H1 (cell line): ENCODE results near the gene ADARB2. TPM values are rescaled to one million over a fixed set of nuclear protein-coding genes. Genes with fewer than 3 reads are reported as not detected.

Experiments used
- CTCF ChIA-PET: fragments of 300-600 bp; sonication (Branson Sonifier 250); formaldehyde crosslinking; loops from one replicate; lab custom pipeline; 2021; ENCODE audit not compliant: partially characterized antibody; lab: Charles Lee
- POLR2A ChIA-PET: fragments of 300-600 bp; sonication (Branson Sonifier 250); formaldehyde crosslinking; loops from one replicate; lab custom pipeline; 2021; ENCODE audit warnings: inconsistent platforms; ENCODE audit not compliant: partially characterized antibody; lab: Charles Lee
- DNase-seq, 2 experiments: peaks; one replicate each; pipeline versions ENCODE4 v3.0.0 to v3.0.0-alpha.2; 2010 to 2022; ENCODE audit warnings: low spot score in 2 of 2, low read depth in 1 of 2, mixed read lengths in 1 of 2
- FAIRE-seq: peaks from 2 replicates; lab custom pipeline; 2011; peaks lifted over from hg19 to GRCh38; lab: Jason Lieb, UNC
- H2AFZ ChIP-seq: 2 replicates; pipeline ENCODE4 v1.8.1; 2012; ENCODE audit warnings: low read length, inconsistent platforms
- H2AK5ac ChIP-seq: 2 replicates; pipeline ENCODE4 v1.6.1; 2013; ENCODE audit warnings: low read depth, low read length
- H2BK120ac ChIP-seq: replicated peaks from 2 replicates; pipeline ENCODE3; 2013; ENCODE audit warnings: low read depth, low read length, inconsistent platforms
- H2BK12ac ChIP-seq: 2 replicates; pipeline ENCODE4 v1.6.1; 2013; ENCODE audit warnings: low read depth, low read length
- H2BK15ac ChIP-seq: 2 replicates; pipeline ENCODE4 v1.6.1; 2013; ENCODE audit warnings: low read length
- H2BK20ac ChIP-seq: 2 replicates; pipeline ENCODE4 v1.6.1; 2013; ENCODE audit warnings: low read length
- H2BK5ac ChIP-seq: 2 replicates; pipeline ENCODE4 v1.6.1; 2013; ENCODE audit warnings: low read depth, low read length
- H3K14ac ChIP-seq: 2 replicates; pipeline ENCODE4 v1.6.1; 2013; ENCODE audit warnings: inconsistent platforms; ENCODE audit not compliant: insufficient read length
- H3K18ac ChIP-seq: 2 replicates; pipeline ENCODE4 v1.6.1; 2013; ENCODE audit warnings: low read length; ENCODE audit errors: extremely low read depth
- H3K23ac ChIP-seq: 2 replicates; pipeline ENCODE4 v1.6.1; 2013; ENCODE audit warnings: inconsistent platforms; ENCODE audit not compliant: insufficient read length
- H3K23me2 ChIP-seq: 2 replicates; pipeline ENCODE4 v1.6.1; 2013; ENCODE audit warnings: low read depth, low read length
- H3K27ac ChIP-seq: 2 replicates; pipeline ENCODE4 v1.6.1; 2011; ENCODE audit warnings: low read depth, low read length, inconsistent platforms
- H3K27me3 ChIP-seq, 4 experiments: replicated peaks in 1 of 4; 1 replicate in 1 of 4; 2 replicates in 3 of 4; pipeline versions ENCODE4 v1.6.1 to v1.8.1; 2011 to 2013; ENCODE audit warnings: low read length in 3 of 4, mild to moderate bottlenecking in 3 of 4, inconsistent platforms in 2 of 4, mixed read lengths in 2 of 4, moderate library complexity in 1 of 4; ENCODE audit not compliant: control insufficient read depth in 3 of 4, insufficient read depth in 3 of 4; ENCODE audit errors: extremely low read depth in 1 of 4
- H3K36me3 ChIP-seq, 4 experiments: 2 replicates each; pipeline versions ENCODE4 v1.6.1 to v1.8.1; 2011 to 2013; ENCODE audit warnings: mild to moderate bottlenecking in 4 of 4, low read length in 3 of 4, moderate library complexity in 2 of 4, control low read depth in 1 of 4, inconsistent platforms in 1 of 4; ENCODE audit not compliant: insufficient read depth in 4 of 4, control insufficient read depth in 2 of 4
- H3K4ac ChIP-seq: replicated peaks from 2 replicates; pipeline ENCODE3; 2013; ENCODE audit warnings: low read length, low read depth, mixed read lengths, inconsistent platforms; ENCODE audit not compliant: insufficient read length
- H3K4me1 ChIP-seq, 4 experiments: replicated peaks in 1 of 4; 1 replicate in 1 of 4; 2 replicates in 3 of 4; pipeline versions ENCODE4 v1.6.1 to v1.8.1; 2011 to 2013; ENCODE audit warnings: low read length in 3 of 4, inconsistent platforms in 2 of 4, mixed read lengths in 1 of 4; ENCODE audit not compliant: insufficient read depth in 4 of 4, control insufficient read depth in 3 of 4
- H3K4me2 ChIP-seq, 2 experiments: 2 replicates each; pipeline versions ENCODE4 v1.6.1 to v1.8.1; 2011 to 2013; ENCODE audit warnings: low read depth in 2 of 2, low read length in 2 of 2, control low read depth in 1 of 2, inconsistent platforms in 1 of 2, mild to moderate bottlenecking in 1 of 2; ENCODE audit not compliant: insufficient read depth in 1 of 2
- H3K4me3 ChIP-seq, 4 experiments: fragments of 200-600, 300-600 bp in 1 of 4; sonication (generic), shearing (Covaris generic), sonication (Bioruptor Twin) in 1 of 4; 2 replicates each; pipeline versions ENCODE4 v1.5.1 to v1.8.1; 2011 to 2016; ENCODE audit warnings: low read length in 4 of 4, low read depth in 3 of 4, control low read depth in 2 of 4, inconsistent platforms in 2 of 4, mild to moderate bottlenecking in 2 of 4, mixed read lengths in 1 of 4, moderate library complexity in 1 of 4; ENCODE audit not compliant: insufficient read depth in 2 of 4; ENCODE audit errors: extremely low read depth in 1 of 4
- H3K56ac ChIP-seq: replicated peaks from 2 replicates; pipeline ENCODE3; 2013; ENCODE audit warnings: low read depth, mild to moderate bottlenecking, mixed read lengths, low read length, inconsistent platforms; ENCODE audit not compliant: insufficient read length
- H3K79me1 ChIP-seq: 2 replicates; pipeline ENCODE4 v1.6.1; 2013; ENCODE audit warnings: low read depth, low read length, control low read depth
- H3K79me2 ChIP-seq, 2 experiments: 2 replicates each; pipeline versions ENCODE4 v1.6.1 to v1.8.1; 2012 to 2013; ENCODE audit warnings: low read length in 2 of 2, mild to moderate bottlenecking in 2 of 2, inconsistent platforms in 1 of 2; ENCODE audit not compliant: insufficient read depth in 2 of 2, control insufficient read depth in 1 of 2
- H3K9ac ChIP-seq, 4 experiments: replicated peaks in 1 of 4; 1 replicate in 1 of 4; 2 replicates in 3 of 4; pipeline versions ENCODE4 v1.6.1 to v1.8.1; 2011 to 2013; ENCODE audit warnings: low read depth in 3 of 4, low read length in 3 of 4, control low read depth in 2 of 4, mild to moderate bottlenecking in 2 of 4, moderate library complexity in 2 of 4, inconsistent platforms in 1 of 4; ENCODE audit errors: extremely low read depth in 1 of 4
- H3K9me3 ChIP-seq, 2 experiments: 2 replicates each; pipeline versions ENCODE4 v1.6.1 to v1.8.1; 2012 to 2013; ENCODE audit warnings: mild to moderate bottlenecking in 2 of 2, moderate library complexity in 2 of 2, control low read depth in 1 of 2, inconsistent platforms in 1 of 2, low read depth in 1 of 2, low read length in 1 of 2, mixed read lengths in 1 of 2; ENCODE audit not compliant: insufficient read depth in 2 of 2
- H4K20me1 ChIP-seq, 2 experiments: replicated peaks in 1 of 2; 2 replicates each; pipeline versions ENCODE3 to v1.8.1; 2011 to 2013; ENCODE audit warnings: inconsistent platforms in 2 of 2, low read length in 2 of 2, mild to moderate bottlenecking in 1 of 2; ENCODE audit not compliant: insufficient read depth in 2 of 2, control insufficient read depth in 1 of 2
- H4K5ac ChIP-seq: 2 replicates; pipeline ENCODE4 v1.6.1; 2013; ENCODE audit warnings: low read length, low read depth, mixed read lengths, inconsistent platforms; ENCODE audit not compliant: insufficient read length
- H4K8ac ChIP-seq: 2 replicates; pipeline ENCODE4 v1.8.0; 2013; ENCODE audit warnings: mild to moderate bottlenecking, moderate library complexity, low read length, inconsistent platforms; ENCODE audit not compliant: insufficient read depth; ENCODE audit errors: extremely low read depth
- H4K91ac ChIP-seq: replicated peaks from 2 replicates; pipeline ENCODE3; 2013; ENCODE audit warnings: low read length, mixed read lengths, inconsistent platforms; ENCODE audit not compliant: insufficient read length
- CBX8 ChIP-seq: fragments of 300-800, 300-1000 bp; sonication (generic); IDR thresholded peaks from 2 replicates; pipeline ENCODE4 v1.7.1; 2016; ENCODE audit warnings: low read depth, low read length, borderline replicate concordance
- EP300 ChIP-seq, 2 experiments: IDR thresholded peaks; 1 replicate in 1 of 2; 2 replicates in 1 of 2; pipeline ENCODE4 v1.6.1; 2011 to 2012; ENCODE audit warnings: low read depth in 2 of 2, low read length in 2 of 2, mild to moderate bottlenecking in 2 of 2, borderline replicate concordance in 1 of 2, inconsistent platforms in 1 of 2, moderate library complexity in 1 of 2
- KDM1A ChIP-seq: fragments of 200-600, 300-600 bp; sonication (generic); IDR thresholded peaks from 2 replicates; pipeline ENCODE4 v1.7.1; 2016; ENCODE audit warnings: mild to moderate bottlenecking, low read length, borderline replicate concordance
- POLR2A ChIP-seq, 2 experiments: IDR thresholded peaks; 1 replicate in 1 of 2; 2 replicates in 1 of 2; pipeline ENCODE4 v1.6.1; 2011; ENCODE audit warnings: low read depth in 2 of 2, low read length in 2 of 2, mild to moderate bottlenecking in 2 of 2; ENCODE audit errors: control extremely low read depth in 1 of 2
- WGBS, 2 experiments: shearing (Covaris generic) in 1 of 2; methylation state at CpG; one replicate each; pipeline versions ENCODE4 v1.1.6 to v1.1.7; 2013 to 2015; ENCODE audit warnings: low lambda C conversion rate in 2 of 2, mixed read lengths in 2 of 2, inconsistent platforms in 1 of 2, low coverage in 1 of 2, missing lambda C conversion rate in 1 of 2; ENCODE audit not compliant: insufficient replicate concordance in 2 of 2, insufficient coverage in 1 of 2, insufficient read length in 1 of 2; ENCODE audit errors: extremely low coverage in 1 of 2, missing lambda C conversion rate in 1 of 2; 5-methylcytosine and 5-hydroxymethylcytosine counted together
- polyA plus RNA-seq, 7 experiments: library from polyadenylated mRNA; depleted of rRNA in 3 of 7; stranded (reverse) in 5 of 7; unstranded in 2 of 7; fragments of >200 nt in 5 of 7; fragments of 200-250 nt in 2 of 7; gene quantifications; 1 replicate in 5 of 7; 2 replicates in 1 of 7; 4 replicates in 1 of 7; pipeline versions ENCODE4 v1.2.1 to v1.2.3, GENCODE V29; 2011 to 2013; ENCODE audit warnings: missing spikeins in 2 of 7, mixed read lengths in 2 of 7
- total RNA-seq: library from RNA; stranded (reverse); fragmentation: NEBNext Ultra II Directional; extraction: Animal tissue kit (Norgen Biotek cat#: 25700); gene quantifications from 2 replicates; pipeline ENCODE4 v1.2.1, GENCODE V29; 2021

Gene ADARB2
- total and polyA plus RNA-seq, 2 of the 8 experiments (the other 6 are each of a cell fraction or from before 2014, with no cell fraction given): 2.2 to 2.8 TPM

DNA sequence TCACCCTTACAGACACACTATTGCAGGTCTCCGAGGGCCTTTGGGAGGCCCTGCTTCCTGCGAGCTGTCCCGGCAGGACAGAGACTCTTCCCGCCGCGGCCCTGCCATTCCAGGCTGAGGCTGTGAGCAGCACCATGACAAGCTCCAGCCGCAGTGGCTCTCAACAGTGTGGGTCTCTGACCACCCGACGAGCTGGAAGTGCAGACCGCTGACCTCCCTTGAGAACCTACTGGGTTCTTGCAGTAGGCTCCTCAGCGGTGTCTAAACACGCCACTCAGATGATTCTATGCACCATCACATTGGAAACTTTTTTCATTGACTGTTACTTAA is 377.7 kb downstream of the ADARB2 start:
- H3K27ac ChIP-seq: no peak overlapping the region
- no peak overlapping the region for H2AK5ac ChIP-seq
- H4K8ac ChIP-seq: no peak overlapping the region
- POLR2A ChIA-PET: interaction anchor here (0.9 to 1.9 kb wide), 3 partner anchors 9 to 77 kb away, joined by 3 to 5 read pairs (median 5); no protein-coding TSS in a partner anchor
- no peaks in the 10 kb centered on the region for H3K79me1 ChIP-seq
- no peak overlapping the region for H3K4me3 ChIP-seq
- FAIRE-seq (no peak), DNase-seq (no peak)
- peak overlapping the region; percentile 91; the same call in 1 of the 2 replicates for H2BK12ac ChIP-seq
- no peak overlapping the region for H2AFZ ChIP-seq
- no peaks in the 10 kb centered on the region for H3K23me2 ChIP-seq
- H4K91ac ChIP-seq: peak overlapping the region; percentile 85
- peak overlapping the region; percentile 97; the same call in 1 of the 2 replicates for H2BK20ac ChIP-seq
- no peaks in the 10 kb centered on the region for H4K20me1 ChIP-seq
- no peak overlapping the region for H4K5ac ChIP-seq
- H3K18ac ChIP-seq: peak overlapping the region; percentile 55; the same call in 1 of the 2 replicates
- H3K4ac ChIP-seq: peak overlapping the region; percentile 8
- H3K36me3 ChIP-seq: no peaks in the 10 kb centered on the region
- no peaks in the 10 kb centered on the region for H3K79me2 ChIP-seq
- no peaks in the 10 kb centered on the region for H3K9me3 ChIP-seq
- no peak overlapping the region for H3K4me2 ChIP-seq
- H3K9ac ChIP-seq: no peak overlapping the region
- no peak overlapping the region for H3K14ac ChIP-seq
- H3K56ac ChIP-seq: no peak overlapping the region
- peak overlapping the region; percentile 85; the same call in 1 of the 2 replicates for H2BK15ac ChIP-seq
- peak overlapping the region; percentile 76; the same call in 1 of the 2 replicates for H2BK5ac ChIP-seq
- no peak overlapping the region for H3K23ac ChIP-seq
- WGBS, 2 experiments: 90% methylated on average over 12 of the region's 12 CpGs; no CpG with 5 or more reads in 1 of the 2 experiments
- peaks cover 4 to 20% (median 7%) of the 10 kb centered on the region in 4 experiments for H3K4me1 ChIP-seq
- no peak overlapping the region for H2BK120ac ChIP-seq
- H3K27me3 ChIP-seq: 0 out of 7 replicates have a peak, but pooled peaks cover 0 to 2% (median 0%) of the 10 kb centered on the region in 4 experiments
- CTCF ChIA-PET: interaction anchor here (0.7 to 2.6 kb wide), 22 partner anchors 9 to 310 kb away, joined by 3 to 21 read pairs (median 4); no protein-coding TSS in a partner anchor
- TF ChIP-seq KDM1A (no peak), CBX8 (no peak), EP300 (IDR thresholded peaks at IDR 0.05; ENCODE audit: borderline replicate concordance in 1 of 2, low read depth in 2 of 2, low read length in 2 of 2) (no peak), POLR2A (IDR thresholded peaks at IDR 0.05; ENCODE audit: control extremely low read depth in 1 of 2, low read depth in 2 of 2, low read length in 2 of 2) (no peak)
